WTC11 (cell line): ENCODE results near the gene DMGDH.

Experiments used
- IRF2 ChIP-seq: sonication (generic); formaldehyde crosslinking; IDR thresholded peaks from 2 replicates; pipeline ENCODE4 v1.8.0; 2022; ENCODE audit warnings: low read depth, missing genetic modification reagents, borderline replicate concordance
- MYBL2 ChIP-seq: sonication (generic); formaldehyde crosslinking; IDR thresholded peaks from 2 replicates; pipeline ENCODE4 v1.8.1; 2023; ENCODE audit warnings: mild to moderate bottlenecking, moderate library complexity, missing genetic modification reagents
- ZNF416 ChIP-seq: fragments of 250-450 bp; sonication (Bioruptor Pico); IDR thresholded peaks from 2 replicates; pipeline ENCODE4 v1.9.0; 2021; ENCODE audit warnings: mild to moderate bottlenecking, inconsistent platforms
- ZNF671 ChIP-seq: fragments of 250-450 bp; sonication (Bioruptor Pico); IDR thresholded peaks from 2 replicates; pipeline ENCODE4 v1.8.0; 2021; ENCODE audit warnings: mild to moderate bottlenecking
- TF ChIP-seq, protein P1 (sequence below): fragments of 200-600 bp; IDR thresholded peaks from 2 replicates; pipeline ENCODE4 v1.8.0; 2022; ENCODE audit warnings: antibody characterized with exemption

DNA sequence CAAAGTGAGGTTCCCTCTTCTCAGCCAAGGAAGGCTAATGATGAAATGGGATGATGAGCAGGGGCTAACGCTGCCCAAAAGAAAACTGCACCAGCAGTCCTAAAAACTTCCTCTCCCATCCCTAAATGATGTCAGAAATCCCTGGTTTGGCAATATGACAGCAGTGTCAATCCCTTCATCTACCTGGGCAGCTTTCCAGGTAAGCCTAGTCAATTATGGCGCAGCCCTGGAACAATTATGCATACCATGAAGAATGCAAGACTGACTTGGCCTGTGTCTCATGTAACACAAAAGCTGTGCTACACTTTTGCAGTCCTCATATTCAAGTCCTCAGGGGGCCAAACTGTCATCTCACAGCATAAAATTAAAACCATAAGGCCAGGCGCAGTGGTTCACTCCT is 7.0 kb downstream of the DMGDH start:
- no peak for TF ChIP-seq IRF2 (CRISPR knock-in tag)
- TF ChIP-seq MYBL2 (CRISPR knock-in tag): no peak
- TF ChIP-seq, protein P1, sequence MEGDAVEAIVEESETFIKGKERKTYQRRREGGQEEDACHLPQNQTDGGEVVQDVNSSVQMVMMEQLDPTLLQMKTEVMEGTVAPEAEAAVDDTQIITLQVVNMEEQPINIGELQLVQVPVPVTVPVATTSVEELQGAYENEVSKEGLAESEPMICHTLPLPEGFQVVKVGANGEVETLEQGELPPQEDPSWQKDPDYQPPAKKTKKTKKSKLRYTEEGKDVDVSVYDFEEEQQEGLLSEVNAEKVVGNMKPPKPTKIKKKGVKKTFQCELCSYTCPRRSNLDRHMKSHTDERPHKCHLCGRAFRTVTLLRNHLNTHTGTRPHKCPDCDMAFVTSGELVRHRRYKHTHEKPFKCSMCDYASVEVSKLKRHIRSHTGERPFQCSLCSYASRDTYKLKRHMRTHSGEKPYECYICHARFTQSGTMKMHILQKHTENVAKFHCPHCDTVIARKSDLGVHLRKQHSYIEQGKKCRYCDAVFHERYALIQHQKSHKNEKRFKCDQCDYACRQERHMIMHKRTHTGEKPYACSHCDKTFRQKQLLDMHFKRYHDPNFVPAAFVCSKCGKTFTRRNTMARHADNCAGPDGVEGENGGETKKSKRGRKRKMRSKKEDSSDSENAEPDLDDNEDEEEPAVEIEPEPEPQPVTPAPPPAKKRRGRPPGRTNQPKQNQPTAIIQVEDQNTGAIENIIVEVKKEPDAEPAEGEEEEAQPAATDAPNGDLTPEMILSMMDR: no peak
- no peak for TF ChIP-seq ZNF671 (CRISPR knock-in tag)
- TF ChIP-seq ZNF416: no peak
